Activated CD4-positive, alpha-beta T cell treated with anti-CD3 and anti-CD28 coated beads, Interleukin-2, amount 50 U/mL, for 48 hours (primary cell): ENCODE measurements around the gene POMGNT2.

Experiments
- DNase-seq, 2 experiments: peaks; one replicate each; pipeline ENCODE4 v3.0.0-alpha.2; 2020

The POMGNT2 gene

DNA sequence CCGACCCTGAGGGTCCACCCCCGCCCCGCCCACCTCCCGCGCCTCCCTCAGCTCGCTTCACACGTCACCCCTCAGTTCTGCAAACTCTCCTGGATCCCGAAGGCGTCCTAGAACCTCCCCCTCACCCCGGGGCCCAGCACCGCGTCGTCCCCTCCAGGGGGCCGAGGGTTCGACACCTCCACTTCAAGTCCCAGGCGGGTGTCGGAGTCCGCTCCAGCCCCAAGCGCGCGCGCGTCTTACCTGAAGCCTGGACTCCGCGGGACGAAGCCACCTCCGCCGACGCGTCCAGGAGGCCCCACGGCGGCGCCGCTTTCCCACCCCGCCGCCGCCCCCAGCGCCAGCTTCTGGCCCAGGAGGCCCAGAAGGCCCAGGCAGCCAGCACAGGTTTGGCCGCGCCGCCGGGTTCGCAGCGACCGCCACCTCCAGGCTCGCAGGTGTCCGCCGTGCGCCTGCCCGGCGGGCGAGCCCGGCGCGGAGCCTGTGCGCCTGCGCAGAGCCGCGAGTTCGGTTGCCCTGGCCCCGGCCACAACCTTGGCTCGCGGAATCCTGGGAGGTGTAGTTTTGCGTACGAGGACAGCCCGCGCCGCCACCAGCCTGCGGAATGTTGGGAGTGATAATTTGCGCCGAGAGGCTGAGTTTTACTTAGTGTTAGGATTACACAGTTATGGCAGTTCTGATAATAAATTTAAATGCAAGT, at the start of gene POMGNT2:
TSS of gene POMGNT2 (minus strand) at position 484 of the 697 bp plus-strand sequence. CDS start 24,648 bp downstream, outside the sequence.
- peak; percentile 86 to 89 for DNase-seq

DNA sequence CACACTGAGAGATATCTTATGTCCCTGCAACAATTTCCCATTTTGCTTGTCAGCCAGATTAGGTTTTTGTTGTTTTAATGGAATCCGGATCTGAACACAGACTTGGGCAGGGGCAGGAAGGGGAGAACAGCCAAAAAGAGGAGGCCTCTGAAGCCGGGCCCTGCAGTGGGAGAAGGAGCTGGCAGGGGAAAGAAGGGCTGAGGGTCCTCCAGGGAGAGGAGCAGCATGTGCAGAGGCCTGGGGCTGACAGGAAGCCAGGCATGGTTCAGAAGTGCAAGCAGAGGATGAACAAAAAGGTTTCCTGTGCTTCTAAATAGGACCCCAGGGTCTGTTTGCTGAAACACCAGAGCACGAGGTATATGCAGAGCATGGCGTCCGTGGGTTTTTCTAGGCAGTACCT, 49.1 kb upstream of the POMGNT2 start:
- no peak for DNase-seq

DNA sequence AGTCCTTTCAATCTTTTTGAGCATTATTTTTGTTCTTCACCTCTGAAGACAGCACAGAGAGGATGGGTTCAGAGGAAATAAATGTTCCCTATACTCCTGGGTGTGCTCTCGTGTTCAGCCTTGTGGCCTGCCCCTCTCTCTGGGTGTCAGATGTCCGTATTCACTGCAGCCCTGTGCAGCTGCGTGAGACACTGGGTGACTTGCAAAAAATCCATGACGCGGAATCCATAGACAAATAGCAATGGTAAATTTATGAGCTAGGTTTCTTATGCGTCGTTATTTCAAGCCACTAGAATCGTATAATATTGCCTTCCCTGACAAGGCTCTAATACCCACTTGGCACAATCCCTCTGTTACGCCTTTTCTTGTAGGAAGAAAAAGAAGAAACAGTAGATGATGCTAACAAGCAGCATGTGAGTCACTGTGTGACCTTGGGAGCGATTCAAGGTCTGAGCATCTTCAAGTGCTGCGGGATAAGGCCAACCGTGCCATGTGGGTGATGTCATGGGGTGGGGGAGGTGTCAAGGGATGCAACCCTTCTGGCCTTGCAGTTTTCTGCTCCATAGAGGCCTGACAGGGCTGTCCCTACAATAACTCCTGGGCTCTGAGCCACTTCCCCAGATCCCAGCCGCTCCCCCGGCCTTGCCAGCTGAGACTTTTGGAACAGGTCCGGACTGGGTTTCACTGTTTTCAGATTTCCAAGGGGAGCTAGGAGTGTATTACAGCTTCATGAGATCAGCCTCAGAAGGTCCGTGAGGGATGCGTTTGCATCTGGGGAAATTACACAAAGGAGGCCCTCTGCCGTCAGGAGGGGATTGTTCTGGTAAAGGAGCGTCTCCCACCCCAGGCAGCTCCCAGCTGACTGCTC, 47.6 kb upstream of the POMGNT2 start:
- DNase-seq: no peak

DNA sequence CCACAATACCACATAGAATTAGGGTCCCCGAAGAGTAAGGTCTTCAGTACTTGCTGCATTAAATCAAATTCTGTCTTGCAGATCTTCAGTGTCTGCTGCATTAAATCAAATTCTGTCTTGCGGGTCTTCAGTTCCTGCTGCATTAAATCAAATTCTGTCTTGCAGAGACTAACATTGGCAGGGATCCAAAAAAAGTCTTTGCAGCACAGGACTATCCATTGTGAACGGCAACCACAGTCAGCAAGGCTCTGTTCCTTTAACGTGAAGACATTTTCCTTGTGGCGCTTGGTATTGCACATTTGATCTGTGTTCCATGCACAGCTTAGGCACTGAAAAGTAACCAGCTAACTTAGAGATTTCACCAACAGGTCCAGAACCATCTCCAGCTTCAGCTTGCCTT, 46.8 kb upstream of the POMGNT2 start:
- no peak for DNase-seq

DNA sequence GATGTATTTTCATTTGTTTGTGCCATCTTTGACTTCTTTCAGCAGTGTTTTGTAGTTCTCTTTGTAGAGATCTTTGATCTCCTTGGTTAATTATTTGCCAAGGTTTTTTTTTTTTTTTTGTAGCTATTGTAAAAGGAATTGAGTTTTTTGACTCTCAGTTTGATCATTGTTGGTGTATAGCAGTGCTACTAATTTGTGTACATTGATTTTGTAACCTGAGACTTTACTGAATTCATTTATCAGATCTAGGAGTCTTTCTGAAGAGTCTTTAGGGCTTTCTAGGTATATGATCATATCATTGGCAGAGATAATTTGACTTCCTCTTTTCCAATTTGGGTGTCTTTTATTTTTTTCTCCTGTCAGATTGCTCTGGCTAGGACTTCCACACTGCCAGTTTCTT, 42.2 kb upstream of the POMGNT2 start:
- DNase-seq: no peak

DNA sequence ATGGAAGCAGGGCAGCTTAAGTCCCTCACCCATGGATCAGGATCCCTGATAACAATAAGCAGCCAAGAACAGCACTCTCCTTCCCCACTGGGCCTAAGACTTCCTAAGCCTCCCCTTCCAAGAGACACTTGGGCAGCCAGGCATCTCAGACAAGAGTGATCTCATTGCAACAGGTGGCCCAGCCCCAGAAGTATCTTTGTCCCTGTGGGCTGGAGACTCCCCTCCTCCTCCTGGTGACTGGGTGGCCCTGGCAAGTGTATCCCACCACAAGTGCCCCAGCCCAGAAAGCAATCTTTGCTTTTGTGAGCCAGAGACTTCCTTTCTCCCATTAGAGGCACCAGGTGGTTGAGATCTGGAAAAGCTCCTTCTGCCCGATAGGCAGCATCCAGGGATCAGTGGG, 40.7 kb upstream of the POMGNT2 start:
- no peak for DNase-seq

DNA sequence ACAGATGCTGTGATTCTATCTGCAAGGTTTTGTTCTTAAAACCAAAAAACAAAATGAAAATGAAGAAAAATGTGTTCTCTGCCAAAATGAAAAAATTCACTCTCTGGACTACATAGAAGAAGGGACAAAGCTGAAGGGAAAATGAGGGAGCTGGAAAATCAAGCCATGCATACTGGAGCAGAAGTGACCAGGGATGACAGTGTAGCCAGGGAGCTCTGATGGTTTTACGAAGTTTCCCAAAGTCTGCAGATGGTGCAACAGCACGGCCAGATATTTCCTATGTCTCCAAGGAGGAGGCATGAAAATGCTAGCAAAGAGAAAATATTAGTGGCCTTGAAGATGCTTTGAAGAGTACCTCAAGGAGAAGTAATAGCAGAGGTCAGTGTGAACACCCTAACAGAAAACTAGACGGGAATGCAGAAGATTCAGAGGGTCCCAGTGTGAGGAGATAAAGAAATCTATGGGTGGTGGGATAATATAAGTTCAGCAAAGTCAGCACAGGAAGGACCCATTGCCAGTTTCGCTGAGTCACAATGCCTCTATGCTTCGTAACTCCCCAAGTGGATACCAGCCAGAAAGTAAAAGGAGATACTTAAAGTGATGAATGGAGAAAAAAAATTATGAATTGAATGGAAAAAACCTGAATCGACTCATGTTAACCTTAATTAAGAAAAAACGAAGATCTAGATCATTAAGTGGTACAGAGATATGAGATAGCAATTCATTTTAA, 39.0 kb upstream of the POMGNT2 start:
- no peak for DNase-seq

DNA sequence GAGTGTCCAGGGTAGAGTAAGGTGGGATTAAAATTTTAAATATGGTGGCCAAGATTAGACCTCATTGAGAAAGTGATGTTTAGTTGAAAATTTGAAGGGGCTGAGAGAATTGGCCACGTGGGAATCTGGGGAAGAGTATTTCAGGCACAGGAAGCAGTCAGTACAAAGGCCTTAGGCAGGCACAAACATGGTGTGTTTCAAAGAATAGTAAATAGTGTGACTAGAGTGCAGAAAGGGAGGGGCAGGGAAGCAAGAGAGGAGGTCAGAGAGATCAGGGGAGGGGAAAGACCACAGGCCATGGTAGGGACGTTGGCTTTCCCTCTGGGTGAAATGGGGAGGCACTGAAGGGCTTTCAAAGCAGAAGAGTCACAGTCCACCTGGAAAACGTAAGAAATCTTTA, 36.6 kb upstream of the POMGNT2 start:
- no peak for DNase-seq

DNA sequence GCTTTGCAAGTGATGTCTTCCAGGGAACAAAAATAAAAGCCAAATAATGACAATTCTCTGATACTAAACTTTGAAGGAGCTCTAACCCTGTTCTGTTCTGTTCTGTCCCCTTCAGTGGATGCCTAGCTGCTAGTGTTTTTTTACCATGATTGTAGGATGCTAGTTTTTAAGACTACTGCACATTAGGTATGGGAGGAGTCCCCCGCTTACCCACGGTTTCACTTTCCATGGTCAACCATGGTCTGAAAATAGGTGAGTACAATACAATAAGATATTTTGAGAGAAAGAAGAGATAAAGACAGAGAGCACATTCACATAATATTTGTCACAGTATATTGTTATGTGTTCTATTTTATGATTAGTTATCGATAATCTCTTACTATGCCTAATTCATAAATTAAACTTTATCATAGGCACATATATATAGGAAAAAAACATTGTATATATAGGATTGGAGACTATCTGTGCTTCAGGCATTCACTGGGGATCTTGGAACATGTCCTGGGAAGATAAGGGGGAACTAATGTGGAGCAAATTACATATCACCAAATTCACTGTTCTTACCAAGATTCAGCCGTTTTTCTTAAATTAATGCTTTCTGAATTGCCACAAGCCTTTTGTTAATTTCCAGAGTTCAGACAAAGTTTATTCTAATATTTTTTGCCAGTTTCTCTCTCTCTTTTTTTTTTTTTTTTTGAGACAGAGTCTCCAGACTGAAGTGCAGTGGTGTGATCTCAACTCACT, 32.8 kb upstream of the POMGNT2 start:
- DNase-seq: no peak

DNA sequence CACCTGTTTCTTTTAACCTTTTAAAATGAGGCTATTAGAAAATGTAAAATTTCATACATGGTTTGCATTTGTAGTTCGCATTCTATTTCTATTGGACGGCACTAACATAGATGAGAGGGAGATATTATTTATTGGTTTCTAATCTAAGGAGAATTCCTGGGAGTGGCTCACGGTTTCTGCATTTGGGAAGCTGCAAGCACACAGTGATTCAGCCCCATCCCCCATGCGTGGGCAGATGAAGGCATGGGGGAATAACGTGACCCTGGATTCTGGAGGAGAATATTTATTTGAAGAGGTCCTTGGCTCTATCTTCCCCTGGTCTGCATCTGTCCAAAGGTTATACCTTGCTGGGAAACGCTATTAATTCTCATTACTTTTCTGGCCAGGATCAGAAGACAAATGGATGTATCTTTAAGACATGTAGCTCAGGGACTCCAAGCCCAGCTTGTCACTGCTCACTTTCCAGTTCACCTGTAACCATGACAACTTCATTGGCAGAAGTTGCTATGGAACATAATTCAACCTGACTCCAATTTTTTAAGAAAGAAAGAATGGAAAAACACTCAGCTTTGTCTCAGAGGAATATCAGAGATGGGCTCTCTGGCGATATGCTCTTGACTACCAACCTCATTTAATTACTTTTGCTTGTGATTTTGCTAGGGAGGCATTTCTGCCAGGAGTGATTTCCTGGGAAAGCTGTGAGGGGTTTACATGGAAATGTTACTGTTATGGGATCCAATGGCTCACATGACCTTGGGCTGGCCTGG, 27.2 kb upstream of the POMGNT2 start:
- no peak for DNase-seq

DNA sequence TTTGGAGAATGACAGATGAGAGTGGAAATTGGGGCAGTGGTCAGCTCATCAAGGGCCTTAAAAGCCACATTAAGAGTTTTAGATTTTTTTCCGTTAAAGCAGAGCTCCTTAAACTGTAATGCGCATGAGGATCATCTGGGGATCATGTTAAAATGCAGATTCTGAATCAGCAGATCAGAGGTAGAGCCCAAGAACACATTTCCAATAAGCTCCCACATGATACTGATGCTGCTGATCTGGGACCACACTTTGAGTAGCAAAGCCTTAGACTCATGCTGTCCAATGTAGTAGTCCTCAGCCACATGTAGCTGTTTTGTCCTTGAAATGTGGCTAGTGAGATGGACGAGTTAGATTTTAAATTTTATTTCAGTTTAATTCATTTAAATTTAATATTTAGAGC, 26.3 kb upstream of the POMGNT2 start:
- no peak for DNase-seq

DNA sequence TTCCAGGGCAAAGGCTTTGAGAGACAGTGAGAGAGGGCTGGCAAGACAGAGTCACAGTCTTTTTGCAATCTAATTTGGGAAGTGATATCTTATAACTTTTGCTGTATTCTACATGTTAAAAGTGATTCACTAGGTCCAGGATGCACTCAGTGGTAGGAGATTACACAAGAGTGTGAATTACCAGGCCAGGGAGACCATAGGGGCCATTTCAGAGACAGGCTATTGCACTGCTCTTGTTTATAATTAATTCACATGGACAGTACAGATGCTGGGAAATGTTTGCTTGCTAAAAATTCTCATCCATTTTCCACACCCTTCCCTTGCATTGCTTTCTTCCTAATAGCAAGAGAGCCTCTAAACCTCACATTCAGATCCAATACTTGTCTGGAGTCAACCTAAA, 22.6 kb upstream of the POMGNT2 start:
- no peak for DNase-seq

DNA sequence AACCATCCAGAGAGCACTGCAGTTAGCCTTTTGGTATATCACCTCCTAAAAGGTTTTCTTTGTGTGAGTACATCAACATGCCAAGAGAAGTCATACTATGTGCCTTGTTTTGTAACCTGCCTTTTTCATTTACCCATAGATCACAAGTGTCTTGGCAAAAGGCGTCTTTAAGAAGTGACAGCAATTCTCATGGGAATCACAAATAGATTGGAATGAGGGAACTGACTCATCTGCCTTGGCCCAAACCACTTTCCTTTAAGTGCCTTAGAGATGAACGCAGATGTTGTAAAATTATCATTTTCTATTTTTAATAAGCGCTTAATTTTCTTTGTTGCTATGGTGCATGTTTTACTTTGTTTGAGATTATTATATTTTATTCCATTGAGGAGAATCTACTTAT, 20.7 kb upstream of the POMGNT2 start:
- no peak for DNase-seq

DNA sequence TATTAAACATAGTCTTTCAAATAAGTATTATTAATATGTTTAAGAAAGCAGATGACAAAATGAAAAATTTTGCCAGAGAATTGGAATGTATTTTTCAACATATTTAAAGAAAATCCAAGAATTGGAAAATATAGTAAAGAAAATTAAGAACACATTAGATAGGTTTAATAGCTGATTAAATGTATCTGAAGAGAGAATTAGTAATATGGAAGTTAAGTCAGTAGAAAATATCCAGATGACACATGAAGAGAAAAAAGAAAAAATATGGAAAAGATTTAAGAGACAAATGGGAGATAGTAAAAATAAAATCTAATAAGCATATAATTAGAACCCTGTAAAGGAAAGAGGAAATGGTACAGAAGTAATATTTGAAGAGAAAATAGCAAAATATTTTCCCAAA, 18.0 kb upstream of the POMGNT2 start:
- no peak for DNase-seq

DNA sequence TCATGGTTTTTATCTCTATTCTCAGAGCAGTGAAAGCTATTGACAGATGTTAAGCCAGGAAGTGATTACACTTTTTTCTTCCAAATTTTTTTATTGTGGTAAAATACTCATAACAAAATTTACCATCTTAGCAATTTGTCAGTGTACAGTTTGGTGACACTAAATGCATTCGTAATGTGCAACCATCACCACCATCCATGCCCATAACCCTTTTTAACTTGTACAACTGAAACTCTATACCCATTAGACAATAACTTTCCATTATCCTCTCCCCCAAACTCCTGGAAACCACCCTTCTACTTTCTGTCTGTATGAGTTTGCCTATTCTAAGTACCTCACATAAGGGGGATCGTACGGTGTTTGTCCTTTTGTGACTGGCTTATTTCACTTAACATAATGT, 15.1 kb upstream of the POMGNT2 start:
- no peak for DNase-seq

DNA sequence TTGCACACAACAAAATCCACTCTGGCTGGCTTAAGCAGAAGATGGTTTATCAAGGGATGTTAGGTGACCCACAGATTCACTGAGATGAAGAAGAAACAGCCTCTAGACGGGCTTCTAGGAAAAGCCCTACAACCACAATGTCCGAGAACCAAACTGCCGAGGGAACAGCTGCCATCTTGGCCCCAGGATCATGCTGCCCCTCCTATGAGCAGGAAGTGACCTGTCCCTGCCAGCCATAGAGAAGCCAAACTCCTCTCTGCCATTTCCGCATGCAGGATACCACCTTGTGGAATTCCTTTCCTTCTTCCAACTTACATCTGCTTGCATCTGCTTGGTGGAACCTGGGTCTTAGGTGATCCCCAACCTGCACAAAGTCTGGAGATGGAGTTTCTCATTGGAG, 11.4 kb upstream of the POMGNT2 start:
- no peak for DNase-seq

DNA sequence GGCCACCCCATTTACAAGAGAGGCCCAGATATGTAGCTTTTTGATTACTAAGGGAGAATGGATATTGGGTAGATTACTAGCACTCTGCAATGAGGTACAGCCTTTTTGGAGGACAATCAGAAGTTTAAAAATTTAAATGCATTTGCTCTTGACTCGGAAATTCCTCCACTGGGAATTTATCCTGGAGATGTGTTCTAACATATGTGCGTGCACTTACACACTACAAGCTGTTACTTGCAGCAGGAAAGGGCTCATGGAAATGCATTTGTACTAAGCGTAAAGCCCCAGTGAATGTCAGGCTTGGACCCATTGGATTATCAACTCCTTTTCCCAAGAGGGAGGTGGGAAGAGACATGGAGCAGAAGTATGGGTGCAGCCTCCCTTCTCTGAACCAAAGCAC, 7.8 kb upstream of the POMGNT2 start:
- no peak for DNase-seq

DNA sequence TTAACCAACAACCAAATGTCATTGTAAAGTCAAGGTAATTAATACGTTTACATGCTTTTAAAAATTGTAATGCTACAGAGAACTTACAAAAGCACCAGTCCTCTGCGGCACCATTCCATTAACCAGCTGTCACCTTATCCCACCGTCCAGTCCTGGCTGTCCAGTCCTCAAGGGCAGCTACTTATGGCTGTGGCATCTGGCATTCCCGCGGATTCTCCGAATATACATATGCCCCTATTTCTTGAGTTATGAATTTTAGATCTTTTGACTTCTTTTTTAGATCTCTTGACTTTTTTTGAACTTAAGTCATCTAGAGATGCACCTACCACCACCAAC, 382 bp upstream of the POMGNT2 start:
- no peak for DNase-seq

DNA sequence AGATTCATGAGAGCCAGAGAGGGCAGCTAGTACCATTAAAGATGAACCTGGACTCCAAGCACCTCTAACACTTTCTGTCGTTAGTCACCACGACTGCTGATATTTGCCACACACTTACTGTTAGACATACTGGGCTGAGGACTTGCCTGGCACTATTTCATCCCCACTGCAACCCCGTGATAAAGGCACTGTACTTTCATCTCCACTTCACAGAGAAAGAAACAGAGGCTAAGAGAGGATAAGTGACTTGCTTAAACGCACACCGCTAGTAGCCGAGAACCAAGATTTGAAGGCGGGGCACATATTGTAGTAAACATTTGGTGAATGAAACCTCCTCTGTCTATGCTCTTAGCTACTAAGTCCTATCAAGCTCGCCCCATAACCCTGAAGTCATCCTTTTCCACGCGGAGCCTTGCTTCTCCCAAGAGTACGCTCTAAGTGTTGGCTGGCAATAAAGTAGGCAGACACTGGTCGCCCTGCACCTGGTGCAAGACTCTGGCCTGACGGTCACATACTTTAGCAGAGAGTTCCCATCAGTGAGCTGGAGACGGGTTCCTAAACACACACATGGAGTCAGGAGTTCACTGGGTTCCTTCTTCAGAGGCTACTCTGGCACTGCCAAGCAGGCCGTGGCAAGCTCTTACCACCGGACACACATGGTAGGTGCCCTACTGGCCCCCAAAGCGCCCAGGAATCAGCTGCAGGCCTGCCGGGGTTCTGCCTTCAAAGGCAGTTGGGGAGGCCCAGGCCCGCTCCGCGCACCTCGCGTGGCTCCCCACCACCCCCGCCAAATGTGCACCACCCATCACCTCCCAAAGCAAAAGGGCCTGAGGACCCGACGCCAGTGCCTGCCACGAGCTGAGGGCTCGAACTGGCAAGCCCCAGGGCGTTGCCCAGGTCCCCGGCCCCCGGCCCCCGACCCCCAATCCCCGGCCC, 951 bp downstream of the POMGNT2 start:
- DNase-seq: peak; percentile 13 to 24

DNA sequence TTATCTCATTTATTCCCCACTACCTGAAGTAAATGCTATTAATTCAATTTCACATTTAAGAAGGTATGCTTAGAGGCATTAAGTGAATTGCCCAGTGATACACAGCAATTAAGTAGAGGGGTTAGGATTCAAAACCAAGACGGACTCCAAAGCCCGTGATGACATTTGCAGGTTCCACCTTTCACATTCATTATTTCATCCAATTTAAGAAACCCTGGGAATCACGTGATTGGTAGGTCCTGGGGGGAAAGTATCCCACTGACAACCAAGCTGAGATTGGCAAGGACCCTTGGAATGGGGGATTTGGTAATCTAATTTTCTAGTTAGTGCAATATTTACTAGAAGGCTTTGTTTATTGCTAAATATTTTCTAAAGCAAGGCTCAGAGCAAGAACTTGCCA, 1.8 kb downstream of the POMGNT2 start:
- no peak for DNase-seq
